IMR-90 (cell line): ENCODE results near the gene ZNF48. TPM values are rescaled to one million over a fixed set of nuclear protein-coding genes. Genes with fewer than 3 reads are reported as not detected.

Source experiments
- ATAC-seq: fragments of 200-7000 bp; cut with Tn5 transposase; 2 replicates; pipeline ENCODE4 v1.9.1; 2020; ENCODE audit warnings: low read depth, mild to moderate bottlenecking, moderate library complexity
- BruUV-seq: library from RNA; stranded (reverse); fragments of 400-500 nt; replicated peaks from 2 replicates; lab custom pipeline; 2021; lab: Mats Ljungman, UMichigan
- CTCF ChIA-PET: fragments of 300-600 bp; formaldehyde crosslinking; extraction: SDS; loops from one replicate; lab custom pipeline; 2021; ENCODE audit warnings: antibody characterized with exemption; lab: Yijun Ruan, JAX
- POLR2A ChIA-PET: fragments of 300-600 bp; sonication (Branson Sonifier 250); formaldehyde crosslinking; loops from one replicate; lab custom pipeline; 2022; ENCODE audit warnings: antibody characterized with exemption; ENCODE audit not compliant: unreplicated experiment; lab: Charles Lee
- DNase-seq: peaks from one replicate; pipeline ENCODE4 v3.0.0; 2013
- H2AFZ ChIP-seq: replicated peaks from 2 replicates; pipeline ENCODE3; 2013; ENCODE audit warnings: low read length, mild to moderate bottlenecking; ENCODE audit not compliant: poor library complexity
- H2AK5ac ChIP-seq: 2 replicates; pipeline ENCODE4 v1.6.1; 2013; ENCODE audit warnings: low read depth, low read length, inconsistent platforms
- H2AK9ac ChIP-seq: replicated peaks from 2 replicates; pipeline ENCODE3; 2013; ENCODE audit warnings: mild to moderate bottlenecking, low read depth, low read length, moderate library complexity; ENCODE audit not compliant: poor library complexity
- H2BK120ac ChIP-seq: 2 replicates; pipeline ENCODE4 v1.6.1; 2013; ENCODE audit warnings: low read depth, low read length, inconsistent platforms
- H2BK15ac ChIP-seq: 3 replicates; pipeline ENCODE4 v1.6.1; 2013; ENCODE audit warnings: low read depth, low read length, inconsistent platforms
- H2BK20ac ChIP-seq: 2 replicates; pipeline ENCODE4 v1.6.1; 2013; ENCODE audit warnings: low read depth, mild to moderate bottlenecking, inconsistent platforms, low read length, moderate library complexity
- H2BK5ac ChIP-seq: 2 replicates; pipeline ENCODE4 v1.6.1; 2013; ENCODE audit warnings: mild to moderate bottlenecking, low read depth, low read length, inconsistent platforms; ENCODE audit not compliant: poor library complexity, severe bottlenecking
- H3K14ac ChIP-seq: replicated peaks from 2 replicates; pipeline ENCODE4 v1.6.1; 2013; ENCODE audit warnings: low read depth, low read length, inconsistent platforms
- H3K18ac ChIP-seq: 2 replicates; pipeline ENCODE4 v1.6.1; 2013; ENCODE audit warnings: low read depth, low read length, control low read depth
- H3K23ac ChIP-seq: 2 replicates; pipeline ENCODE4 v1.6.1; 2013; ENCODE audit warnings: low read depth, low read length, inconsistent platforms
- H3K27ac ChIP-seq: 2 replicates; pipeline ENCODE4 v1.5.1; 2013; ENCODE audit warnings: mild to moderate bottlenecking, control low read depth, low read length; ENCODE audit not compliant: insufficient read depth
- H3K27me3 ChIP-seq: 2 replicates; pipeline ENCODE4 v1.6.1; 2013; ENCODE audit warnings: low read length; ENCODE audit not compliant: control insufficient read depth, insufficient read depth
- H3K36me3 ChIP-seq: 2 replicates; pipeline ENCODE4 v1.6.1; 2013; ENCODE audit warnings: low read length, mixed read lengths; ENCODE audit not compliant: control insufficient read depth, insufficient read depth
- H3K4ac ChIP-seq: 2 replicates; pipeline ENCODE4 v1.6.1; 2013; ENCODE audit warnings: low read depth, low read length, inconsistent platforms
- H3K4me1 ChIP-seq: 2 replicates; pipeline ENCODE4 v1.6.1; 2013; ENCODE audit warnings: low read length, mixed read lengths; ENCODE audit not compliant: control insufficient read depth, insufficient read depth
- H3K4me2 ChIP-seq: 2 replicates; pipeline ENCODE4 v1.6.1; 2013; ENCODE audit warnings: low read depth, mild to moderate bottlenecking, control low read depth, low read length, moderate library complexity
- H3K4me3 ChIP-seq: 2 replicates; pipeline ENCODE4 v1.5.1; 2013; ENCODE audit warnings: low read depth, mild to moderate bottlenecking, control low read depth, low read length, moderate library complexity; ENCODE audit not compliant: insufficient read depth
- H3K56ac ChIP-seq: 2 replicates; pipeline ENCODE4 v1.6.1; 2013; ENCODE audit warnings: low read length, inconsistent platforms; ENCODE audit not compliant: insufficient read depth; ENCODE audit errors: extremely low read depth
- H3K79me1 ChIP-seq, 2 experiments: 2 replicates each; pipeline ENCODE4 v1.6.1; 2013; ENCODE audit warnings: low read length in 2 of 2, inconsistent platforms in 1 of 2, low read depth in 1 of 2
- H3K9ac ChIP-seq: 2 replicates; pipeline ENCODE4 v1.6.1; 2013; ENCODE audit warnings: low read depth, low read length, control low read depth
- H3K9me1 ChIP-seq: 2 replicates; pipeline ENCODE4 v1.6.1; 2013; ENCODE audit warnings: low read length, inconsistent platforms; ENCODE audit not compliant: insufficient read depth
- H3K9me3 ChIP-seq: 2 replicates; pipeline ENCODE4 v1.6.1; 2013; ENCODE audit warnings: low read length; ENCODE audit not compliant: control insufficient read depth, insufficient read depth
- H4K20me1 ChIP-seq: 2 replicates; pipeline ENCODE4 v1.6.1; 2013; ENCODE audit warnings: low read length, inconsistent platforms; ENCODE audit not compliant: insufficient read depth
- H4K5ac ChIP-seq: 2 replicates; pipeline ENCODE4 v1.6.1; 2013; ENCODE audit warnings: mild to moderate bottlenecking, low read depth, low read length, control low read depth
- H4K8ac ChIP-seq, 2 experiments: 2 replicates each; pipeline ENCODE4 v1.6.1; 2013; ENCODE audit warnings: low read depth in 2 of 2, low read length in 2 of 2, control low read depth in 1 of 2, inconsistent platforms in 1 of 2
- H4K91ac ChIP-seq: 2 replicates; pipeline ENCODE4 v1.6.1; 2013; ENCODE audit warnings: low read depth, low read length, inconsistent platforms; ENCODE audit not compliant: insufficient read depth
- BHLHE40 ChIP-seq: fragments of 150-350 bp; IDR thresholded peaks from 2 replicates; pipeline ENCODE4 v1.6.1; 2016; ENCODE audit warnings: mild to moderate bottlenecking, low read depth, low read length
- CEBPB ChIP-seq: IDR thresholded peaks from 2 replicates; pipeline ENCODE4 v1.6.1; 2012; ENCODE audit warnings: low read depth, low read length, improper control_type of control experiment
- CHD1 ChIP-seq: IDR thresholded peaks from 2 replicates; pipeline ENCODE4 v1.6.1; 2012; ENCODE audit warnings: low read depth, low read length, improper control_type of control experiment
- CTCF ChIP-seq: conservative IDR thresholded peaks from 2 replicates; pipeline ENCODE4 v1.5.1; 2012; ENCODE audit warnings: mild to moderate bottlenecking, low read depth, low read length, improper control_type of control experiment
- FOS ChIP-seq: fragments of 150-350 bp; IDR thresholded peaks from 2 replicates; pipeline ENCODE4 v1.6.1; 2016; ENCODE audit warnings: low read depth, low read length
- MAFK ChIP-seq: IDR thresholded peaks from 2 replicates; pipeline ENCODE4 v1.6.1; 2012; ENCODE audit warnings: low read depth, low read length, improper control_type of control experiment
- MAZ ChIP-seq: IDR thresholded peaks from 2 replicates; pipeline ENCODE4 v1.6.1; 2012; ENCODE audit warnings: low read depth, mild to moderate bottlenecking, low read length, improper control_type of control experiment, moderate library complexity, borderline replicate concordance
- MXI1 ChIP-seq: IDR thresholded peaks from 2 replicates; pipeline ENCODE4 v1.6.1; 2012; ENCODE audit warnings: low read depth, mild to moderate bottlenecking, low read length, moderate library complexity, borderline replicate concordance
- NFE2L2 ChIP-seq: fragments of 150-350 bp; IDR thresholded peaks from 2 replicates; pipeline ENCODE4 v1.6.1; 2016; ENCODE audit warnings: low read depth, mild to moderate bottlenecking, low read length
- POLR2A ChIP-seq: IDR thresholded peaks from 2 replicates; pipeline ENCODE4 v1.6.1; 2012; ENCODE audit warnings: mild to moderate bottlenecking, low read depth, low read length
- RAD21 ChIP-seq: IDR thresholded peaks from 2 replicates; pipeline ENCODE4 v1.6.1; 2012; ENCODE audit warnings: low read length, improper control_type of control experiment
- RCOR1 ChIP-seq: IDR thresholded peaks from 2 replicates; pipeline ENCODE4 v1.6.1; 2012; ENCODE audit warnings: mild to moderate bottlenecking, low read length, improper control_type of control experiment; ENCODE audit not compliant: insufficient replicate concordance
- RFX5 ChIP-seq: IDR thresholded peaks from 2 replicates; pipeline ENCODE4 v1.8.0; 2012; ENCODE audit warnings: low read depth, mild to moderate bottlenecking, low read length, moderate library complexity
- SMC3 ChIP-seq: fragments of 150-350 bp; IDR thresholded peaks from 2 replicates; pipeline ENCODE4 v1.6.1; 2016; ENCODE audit warnings: low read depth, mild to moderate bottlenecking, antibody characterized with exemption, low read length, moderate library complexity
- WGBS, 2 experiments: methylation state at CpG; one replicate each; pipeline versions ENCODE4 v1.1.5 to v1.1.7; 2013; ENCODE audit warnings: missing lambda C conversion rate in 2 of 2; ENCODE audit not compliant: insufficient read length in 1 of 2; ENCODE audit errors: extremely low coverage in 2 of 2; 5-methylcytosine and 5-hydroxymethylcytosine counted together
- dilution Hi-C: fragments of 300-500 bp; cut with HindIII; formaldehyde crosslinking; loops from one replicate; pipeline ENCODE4 v1.14.3; 2018; ENCODE audit warnings: low sequenced_read_pairs; ENCODE audit not compliant: unreplicated experiment
- in situ Hi-C: fragments of 300-500 bp; cut with MboI; formaldehyde crosslinking; loops from 3 replicates; pipeline ENCODE4 v1.14.3; 2019; ENCODE audit warnings: low sequenced_read_pairs, inconsistent platforms, mixed read lengths
- intact Hi-C: fragments of 100-400 bp; cut with micrococcal nuclease; formaldehyde crosslinking; loops from 2 replicates; pipeline ENCODE4 v1.10.0; 2022
- polyA plus RNA-seq, 3 experiments: library from polyadenylated mRNA; depleted of rRNA; stranded (reverse); fragments of >200 nt; gene quantifications; 2 replicates each; pipeline ENCODE4 v1.2.3, GENCODE V29; 2012; ENCODE audit warnings: low replicate concordance in 1 of 3
- total RNA-seq: library from RNA; depleted of rRNA; stranded (reverse); fragments of >200 nt; gene quantifications from 2 replicates; pipeline ENCODE4 v1.2.3, GENCODE V29; 2012
- TF ChIP-seq, protein P1 (sequence below): fragments of 150-350 bp; IDR thresholded peaks from 2 replicates; pipeline ENCODE4 v1.6.1; 2017; ENCODE audit warnings: mild to moderate bottlenecking, antibody characterized with exemption, low read length, low read depth
- TF ChIP-seq, protein P2 (sequence below): fragments of 150-350 bp; IDR thresholded peaks from 2 replicates; pipeline ENCODE4 v1.6.1; 2016; ENCODE audit warnings: low read depth, mild to moderate bottlenecking, low read length, moderate library complexity, borderline replicate concordance

ZNF48 gene
- total and polyA plus RNA-seq, 2 of the 4 experiments (the other 2 are of a cell fraction), result 5.8 to 6.6 TPM

DNA sequence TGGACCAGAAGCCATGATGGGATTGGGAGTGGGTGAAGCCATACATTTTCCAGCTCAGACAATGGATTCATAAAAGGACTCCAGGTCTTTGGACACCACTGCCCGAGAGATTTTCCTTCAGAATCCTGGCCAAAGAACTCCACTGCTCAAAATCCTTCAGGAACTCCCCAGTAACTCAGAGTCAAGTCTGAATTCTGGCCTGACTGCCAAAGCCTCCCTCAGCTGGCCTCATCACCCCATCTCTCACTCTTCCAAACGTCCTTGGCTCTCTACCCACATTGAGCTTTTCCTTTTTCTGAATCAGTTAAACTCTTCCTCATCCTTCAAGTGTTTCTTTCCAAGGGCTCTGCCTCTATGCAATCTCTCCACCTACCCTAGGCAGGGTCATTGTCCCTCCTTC, 11.7 kb upstream of the ZNF48 start:
- POLR2A ChIA-PET, result interaction anchor here (0.8 kb wide), 1 partner anchor 11 kb away, joined by 3 read pairs; no protein-coding TSS in a partner anchor
- Histone ChIP-seq H4K5ac (no peak overlapping the region), H3K4me2 (no peak overlapping the region), H3K36me3 (no peaks in the 10 kb centered on the region), H3K4ac (no peak overlapping the region), H3K4me1 (peaks cover 2% of the 10 kb centered on the region; the same call in 1 of the 2 replicates), H2BK5ac (no peak overlapping the region), H3K23ac (no peak overlapping the region), H4K91ac (no peak overlapping the region), H3K27ac (no peak overlapping the region), H2BK15ac (no peak overlapping the region), H3K27me3 (no peaks in the 10 kb centered on the region), H3K14ac (no peak overlapping the region), H3K9ac (no peak overlapping the region), H3K9me1 (peaks cover 7% of the 10 kb centered on the region; the same call in 1 of the 2 replicates), H2AK9ac (no peak overlapping the region), H2AFZ (no peak overlapping the region), H4K8ac (no peak overlapping the region), H3K9me3 (no peaks in the 10 kb centered on the region), H3K18ac (no peak overlapping the region), H2AK5ac (no peak overlapping the region), H2BK20ac (no peak overlapping the region), H3K79me1 (peaks cover 5 to 18% of the 10 kb centered on the region in 2 experiments; a peak in 3 of 4 replicates), H2BK120ac (no peak overlapping the region), H3K4me3 (no peak overlapping the region), H4K20me1 (peaks cover 8% of the 10 kb centered on the region), H3K56ac (no peak overlapping the region)
- CTCF ChIA-PET, result no interaction called here
- no peak for DNase-seq
- dilution Hi-C loops, result no loop called here
- intact Hi-C loops, result no loop called here
- in situ Hi-C loops, result no loop called here
- BruUV-seq, result no TSS peak
- 10% methylated on average over 2 of the region's 2 CpGs; no CpG with 5 or more reads in 1 of the 2 experiments for WGBS, 2 experiments
- ATAC-seq, result no peak
- TF ChIP-seq, protein P1, sequence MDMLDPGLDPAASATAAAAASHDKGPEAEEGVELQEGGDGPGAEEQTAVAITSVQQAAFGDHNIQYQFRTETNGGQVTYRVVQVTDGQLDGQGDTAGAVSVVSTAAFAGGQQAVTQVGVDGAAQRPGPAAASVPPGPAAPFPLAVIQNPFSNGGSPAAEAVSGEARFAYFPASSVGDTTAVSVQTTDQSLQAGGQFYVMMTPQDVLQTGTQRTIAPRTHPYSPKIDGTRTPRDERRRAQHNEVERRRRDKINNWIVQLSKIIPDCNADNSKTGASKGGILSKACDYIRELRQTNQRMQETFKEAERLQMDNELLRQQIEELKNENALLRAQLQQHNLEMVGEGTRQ, result no peak
- TF ChIP-seq CEBPB (no peak), FOS (no peak), RAD21 (no peak), MAZ (no peak), MAFK (no peak), POLR2A (no peak), CHD1 (no peak), MXI1 (no peak), BHLHE40 (no peak), SMC3 (no peak), CTCF (no peak), RCOR1 (no peak), RFX5 (no peak), NFE2L2 (no peak)
- TF ChIP-seq, protein P2, sequence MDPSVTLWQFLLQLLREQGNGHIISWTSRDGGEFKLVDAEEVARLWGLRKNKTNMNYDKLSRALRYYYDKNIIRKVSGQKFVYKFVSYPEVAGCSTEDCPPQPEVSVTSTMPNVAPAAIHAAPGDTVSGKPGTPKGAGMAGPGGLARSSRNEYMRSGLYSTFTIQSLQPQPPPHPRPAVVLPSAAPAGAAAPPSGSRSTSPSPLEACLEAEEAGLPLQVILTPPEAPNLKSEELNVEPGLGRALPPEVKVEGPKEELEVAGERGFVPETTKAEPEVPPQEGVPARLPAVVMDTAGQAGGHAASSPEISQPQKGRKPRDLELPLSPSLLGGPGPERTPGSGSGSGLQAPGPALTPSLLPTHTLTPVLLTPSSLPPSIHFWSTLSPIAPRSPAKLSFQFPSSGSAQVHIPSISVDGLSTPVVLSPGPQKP, result no peak
